DND-41 (cell line): ENCODE results near the gene PKN3.

ENCODE experiments used
- ATAC-seq: fragments of 200-7000 bp; cut with Tn5 transposase; 3 replicates; pipeline ENCODE4 v1.9.1; 2021; ENCODE audit warnings: low read depth; ENCODE audit not compliant: insufficient read depth
- DNase-seq: peaks from one replicate; pipeline ENCODE4 v3.0.0-alpha.2; 2020
- H2AFZ ChIP-seq: 2 replicates; pipeline ENCODE4 v1.6.0; 2012; ENCODE audit warnings: low read depth, low read length
- H3K27ac ChIP-seq: 2 replicates; pipeline ENCODE4 v1.5.1; 2012; ENCODE audit warnings: low read length, inconsistent platforms
- H3K27me3 ChIP-seq: fragments of 200-600 bp; sonication (generic); 2 replicates; pipeline ENCODE4 v1.6.0; 2012; ENCODE audit warnings: low read length, mild to moderate bottlenecking, inconsistent platforms; ENCODE audit not compliant: insufficient read depth, poor library complexity
- H3K36me3 ChIP-seq: 2 replicates; pipeline ENCODE4 v1.5.1; 2012; ENCODE audit warnings: low read length, inconsistent platforms; ENCODE audit not compliant: insufficient read depth
- H3K4me1 ChIP-seq: 2 replicates; pipeline ENCODE4 v1.5.1; 2012; ENCODE audit warnings: mild to moderate bottlenecking, low read length; ENCODE audit not compliant: insufficient read depth
- H3K4me2 ChIP-seq: 2 replicates; pipeline ENCODE4 v1.6.0; 2012; ENCODE audit warnings: mild to moderate bottlenecking, moderate library complexity, low read length, inconsistent platforms; ENCODE audit not compliant: insufficient read depth
- H3K4me3 ChIP-seq, 2 experiments: fragments of 200-600 bp in 1 of 2; shearing (Covaris generic) in 1 of 2; 2 replicates each; pipeline ENCODE4 v1.5.1; 2012 to 2016; ENCODE audit warnings: inconsistent platforms in 2 of 2, low read length in 2 of 2, mild to moderate bottlenecking in 2 of 2, low read depth in 1 of 2, moderate library complexity in 1 of 2
- H3K79me2 ChIP-seq: 2 replicates; pipeline ENCODE4 v1.6.0; 2012; ENCODE audit warnings: low read length, inconsistent platforms; ENCODE audit not compliant: insufficient read depth
- H3K9ac ChIP-seq: 2 replicates; pipeline ENCODE4 v1.6.0; 2012; ENCODE audit warnings: low read depth, mild to moderate bottlenecking, inconsistent platforms, low read length, moderate library complexity
- H3K9me3 ChIP-seq: 2 replicates; pipeline ENCODE4 v1.5.1; 2012; ENCODE audit warnings: low read length, moderate library complexity, mild to moderate bottlenecking, inconsistent platforms; ENCODE audit not compliant: insufficient read depth, severe bottlenecking
- H4K20me1 ChIP-seq: 2 replicates; pipeline ENCODE4 v1.6.0; 2012; ENCODE audit warnings: low read length; ENCODE audit not compliant: insufficient read depth
- EZH2 ChIP-seq: IDR thresholded peaks from 3 replicates; pipeline ENCODE4 v1.6.1; 2012; ENCODE audit warnings: borderline replicate concordance, low read depth, mild to moderate bottlenecking, moderate library complexity, low read length, inconsistent platforms; ENCODE audit not compliant: severe bottlenecking
- TF ChIP-seq, protein P1 (sequence below): IDR thresholded peaks from 2 replicates; pipeline ENCODE4 v1.5.1; 2012; ENCODE audit warnings: borderline replicate concordance, low read length, moderate library complexity, mild to moderate bottlenecking; ENCODE audit not compliant: poor library complexity, severe bottlenecking; ENCODE audit errors: extremely low read depth

PKN3 gene

DNA sequence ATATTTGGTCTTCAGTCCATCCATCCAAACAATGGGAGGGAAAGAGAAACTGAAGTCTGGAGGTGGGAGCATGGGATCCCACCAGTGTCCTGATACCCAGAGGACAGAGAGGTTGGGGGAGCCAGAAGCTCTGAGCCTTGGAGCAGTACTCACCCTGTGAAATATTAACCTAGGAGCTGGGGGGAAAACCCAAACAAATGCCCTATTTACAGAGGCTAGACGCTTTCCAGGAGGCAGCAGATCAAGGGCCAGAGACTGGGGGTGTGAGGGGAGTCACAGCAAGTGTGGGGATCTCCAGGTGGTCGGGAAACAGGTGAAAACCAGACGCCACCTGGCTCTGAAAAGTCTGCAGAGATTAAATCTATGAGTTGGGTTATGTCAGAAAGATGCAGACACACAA lies 63.2 kb downstream of the PKN3 start:
- Histone ChIP-seq H3K79me2 (peaks cover 25% of the 10 kb centered on the region), H3K27ac (no peak overlapping the region), H3K4me3 (no peak overlapping the region), H3K9ac (no peak overlapping the region), H3K9me3 (no peaks in the 10 kb centered on the region), H3K4me2 (no peak overlapping the region), H3K27me3 (no peaks in the 10 kb centered on the region), H3K36me3 (peaks cover 8% of the 10 kb centered on the region), H4K20me1 (no peaks in the 10 kb centered on the region; the same call in 1 of the 2 replicates), H2AFZ (no peak overlapping the region), H3K4me1 (peaks cover 10% of the 10 kb centered on the region)
- DNase-seq (no peak), ATAC-seq (no peak)
- TF ChIP-seq, protein P1, sequence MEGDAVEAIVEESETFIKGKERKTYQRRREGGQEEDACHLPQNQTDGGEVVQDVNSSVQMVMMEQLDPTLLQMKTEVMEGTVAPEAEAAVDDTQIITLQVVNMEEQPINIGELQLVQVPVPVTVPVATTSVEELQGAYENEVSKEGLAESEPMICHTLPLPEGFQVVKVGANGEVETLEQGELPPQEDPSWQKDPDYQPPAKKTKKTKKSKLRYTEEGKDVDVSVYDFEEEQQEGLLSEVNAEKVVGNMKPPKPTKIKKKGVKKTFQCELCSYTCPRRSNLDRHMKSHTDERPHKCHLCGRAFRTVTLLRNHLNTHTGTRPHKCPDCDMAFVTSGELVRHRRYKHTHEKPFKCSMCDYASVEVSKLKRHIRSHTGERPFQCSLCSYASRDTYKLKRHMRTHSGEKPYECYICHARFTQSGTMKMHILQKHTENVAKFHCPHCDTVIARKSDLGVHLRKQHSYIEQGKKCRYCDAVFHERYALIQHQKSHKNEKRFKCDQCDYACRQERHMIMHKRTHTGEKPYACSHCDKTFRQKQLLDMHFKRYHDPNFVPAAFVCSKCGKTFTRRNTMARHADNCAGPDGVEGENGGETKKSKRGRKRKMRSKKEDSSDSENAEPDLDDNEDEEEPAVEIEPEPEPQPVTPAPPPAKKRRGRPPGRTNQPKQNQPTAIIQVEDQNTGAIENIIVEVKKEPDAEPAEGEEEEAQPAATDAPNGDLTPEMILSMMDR, result no peak
- TF ChIP-seq EZH2, result no peak

DNA sequence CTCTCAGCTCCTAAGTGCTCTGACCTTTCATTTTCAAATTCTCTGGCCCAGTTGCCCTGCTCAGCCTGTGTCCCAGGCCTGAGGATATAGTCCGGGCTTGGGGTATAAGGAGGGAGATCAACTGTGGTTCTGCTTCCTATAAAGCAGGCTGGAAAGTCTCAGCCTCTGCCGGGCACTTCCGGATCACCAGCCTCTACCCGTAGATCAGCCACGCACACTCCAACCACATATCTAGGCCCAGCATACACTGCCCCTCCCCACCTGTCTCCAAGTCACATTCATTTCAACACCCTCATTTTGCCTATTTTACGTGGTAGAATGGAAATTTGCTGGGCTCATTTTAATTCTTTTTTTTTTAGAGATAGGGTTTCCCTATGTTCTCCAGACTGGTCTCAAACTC lies 66.3 kb downstream of the PKN3 start:
- H3K9ac ChIP-seq, result 0 out of 2 replicates have a peak overlapping the region, but pooled peaks have one; percentile 18

More for the DNA sequence above, 66.3 kb downstream of the PKN3 start:
- no peak for TF ChIP-seq EZH2
- TF ChIP-seq, protein P1, result no peak
- DNase-seq, result no peak
- Histone ChIP-seq H3K79me2 (peaks cover 38% of the 10 kb centered on the region), H4K20me1 (no peaks in the 10 kb centered on the region), H3K27me3 (no peaks in the 10 kb centered on the region), H3K27ac (no peak overlapping the region), H3K36me3 (peaks cover 11% of the 10 kb centered on the region), H3K4me3 (no peak overlapping the region), H3K4me1 (peaks cover 25% of the 10 kb centered on the region), H3K4me2 (no peak overlapping the region), H2AFZ (no peak overlapping the region), H3K9me3 (no peaks in the 10 kb centered on the region)
- ATAC-seq, result no peak
